GM18517 (cell line): ENCODE results near the gene WFS1.

Experiments
- ATAC-seq: cut with Tn5 transposase; IDR thresholded peaks from one replicate; pipeline ENCODE4 v1.9.1; 2021; ENCODE audit warnings: mild to moderate bottlenecking, moderate library complexity; ENCODE audit not compliant: unreplicated experiment

Gene WFS1

GRCh38 chr4:6296026-6296425 is 26.4 kb downstream of the WFS1 start:
- no peak for ATAC-seq

GRCh38 chr4:6297266-6297815 is 27.7 kb downstream of the WFS1 start:
- no peak for ATAC-seq

GRCh38 chr4:6298035-6298434 is 28.4 kb downstream of the WFS1 start:
- ATAC-seq = no peak

- no peak for ATAC-seq
These were observed 29.2 kb downstream of the WFS1 start for GRCh38 chr4:6298852-6299251.

- ATAC-seq = no peak
These were observed 30.2 kb downstream of the WFS1 start for GRCh38 chr4:6299875-6300274.

- ATAC-seq = no peak
These were observed 30.7 kb downstream of the WFS1 start for GRCh38 chr4:6300359-6300758.

GRCh38 chr4:6301051-6301731 is 31.5 kb downstream of the WFS1 start:
- ATAC-seq = no peak

- no peak for ATAC-seq
These were observed 32.2 kb downstream of the WFS1 start for GRCh38 chr4:6301732-6302442.

GRCh38 chr4:6302869-6303268 is 33.2 kb downstream of the WFS1 start:
- ATAC-seq = no peak

GRCh38 chr4:6303943-6304342 is 34.3 kb downstream of the WFS1 start:
- no peak for ATAC-seq

- ATAC-seq = no peak
These were observed 36.6 kb downstream of the WFS1 start for GRCh38 chr4:6306299-6306698.

GRCh38 chr4:6307230-6307629 is 37.6 kb downstream of the WFS1 start:
- no peak for ATAC-seq

GRCh38 chr4:6307891-6308290 is 38.2 kb downstream of the WFS1 start:
- no peak for ATAC-seq

GRCh38 chr4:6308899-6309643 is 39.4 kb downstream of the WFS1 start:
- no peak for ATAC-seq

- ATAC-seq = no peak
These were observed 40.1 kb downstream of the WFS1 start for GRCh38 chr4:6309777-6310176.

GRCh38 chr4:6313216-6313615 is 43.6 kb downstream of the WFS1 start:
- ATAC-seq = no peak

GRCh38 chr4:6316461-6317003 is 46.9 kb downstream of the WFS1 start:
- no peak for ATAC-seq

GRCh38 chr4:6318206-6318605 is 48.6 kb downstream of the WFS1 start:
- ATAC-seq = no peak

GRCh38 chr4:6319530-6320150 is 50.0 kb downstream of the WFS1 start:
- no peak for ATAC-seq

GRCh38 chr4:6320663-6321062 is 51.0 kb downstream of the WFS1 start:
- ATAC-seq = no peak

GRCh38 chr4:6321361-6321760 is 51.7 kb downstream of the WFS1 start:
- no peak for ATAC-seq
